ENCODE results near the gene RBM47.

DNA sequence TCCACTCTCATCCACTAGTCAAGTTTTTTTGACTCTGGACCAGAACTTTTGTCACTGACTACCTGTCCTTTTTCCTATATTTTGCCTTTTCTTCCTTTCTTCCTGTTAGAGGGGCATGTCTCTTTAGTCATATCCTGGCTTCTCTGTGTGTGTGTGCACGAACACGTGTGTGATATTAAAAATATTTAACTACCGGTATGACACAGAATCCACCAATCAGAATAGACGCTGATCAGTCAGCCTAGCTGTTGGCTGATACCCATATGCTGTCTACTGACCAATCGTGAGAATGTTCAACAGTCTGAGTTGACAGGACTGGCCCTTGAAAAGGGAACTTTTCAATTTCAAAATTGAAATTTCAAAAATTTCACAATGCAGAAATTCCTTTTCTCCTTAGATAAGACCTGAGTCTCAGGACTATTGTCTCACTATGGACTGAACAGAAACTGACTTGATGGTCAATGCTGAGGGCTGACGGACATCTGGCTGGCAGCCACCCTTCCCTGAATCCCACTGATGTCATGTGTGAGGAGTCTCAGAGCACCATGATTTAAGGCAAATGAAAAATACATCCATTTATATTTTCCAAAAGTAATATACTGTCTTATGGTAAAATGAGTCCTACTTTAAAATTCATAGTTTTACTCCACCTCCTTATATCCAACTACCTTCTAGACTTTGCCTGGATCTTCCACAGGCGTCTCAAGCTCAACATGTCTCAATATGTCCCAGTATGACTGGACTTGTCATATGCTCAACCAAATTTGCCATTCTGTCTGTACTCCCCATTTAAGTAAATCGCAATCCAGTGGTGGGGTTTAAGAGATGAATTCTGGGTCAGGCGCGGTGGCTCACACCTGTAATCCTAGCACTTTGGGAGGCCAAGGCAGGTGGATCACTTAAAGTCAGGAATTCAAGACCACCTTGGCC, 216.5 kb downstream of the RBM47 start:
- no peak for TF ChIP-seq ARNT (IDR thresholded peaks at IDR 0.05)
- no peak for TF ChIP-seq SP1 (IDR thresholded peaks at IDR 0.05)
- no peak for TF ChIP-seq NFRKB (IDR thresholded peaks at IDR 0.05)
- no peak for TF ChIP-seq L3MBTL2 (conservative IDR thresholded peaks at IDR 0.05)
- no peak for TF ChIP-seq FOXM1 (IDR thresholded peaks at IDR 0.05; ENCODE audit: borderline replicate concordance)
- no peak for TF ChIP-seq HDGF (IDR thresholded peaks at IDR 0.05; ENCODE audit: borderline replicate concordance)
- no peak for TF ChIP-seq BHLHE40 (IDR thresholded peaks at IDR 0.05; ENCODE audit: borderline replicate concordance)
- TF ChIP-seq FOXA1 (IDR thresholded peaks at IDR 0.05), result no peak
- no peak for TF ChIP-seq TARDBP (IDR thresholded peaks at IDR 0.05)
